Measurements from ENCODE around the gene SLX9. TPM values are rescaled to one million over a fixed set of nuclear protein-coding genes. Genes with fewer than 3 reads are reported as not detected.

The SLX9 gene
- polyA plus RNA-seq, 1 donor = 19.4 TPM

DNA sequence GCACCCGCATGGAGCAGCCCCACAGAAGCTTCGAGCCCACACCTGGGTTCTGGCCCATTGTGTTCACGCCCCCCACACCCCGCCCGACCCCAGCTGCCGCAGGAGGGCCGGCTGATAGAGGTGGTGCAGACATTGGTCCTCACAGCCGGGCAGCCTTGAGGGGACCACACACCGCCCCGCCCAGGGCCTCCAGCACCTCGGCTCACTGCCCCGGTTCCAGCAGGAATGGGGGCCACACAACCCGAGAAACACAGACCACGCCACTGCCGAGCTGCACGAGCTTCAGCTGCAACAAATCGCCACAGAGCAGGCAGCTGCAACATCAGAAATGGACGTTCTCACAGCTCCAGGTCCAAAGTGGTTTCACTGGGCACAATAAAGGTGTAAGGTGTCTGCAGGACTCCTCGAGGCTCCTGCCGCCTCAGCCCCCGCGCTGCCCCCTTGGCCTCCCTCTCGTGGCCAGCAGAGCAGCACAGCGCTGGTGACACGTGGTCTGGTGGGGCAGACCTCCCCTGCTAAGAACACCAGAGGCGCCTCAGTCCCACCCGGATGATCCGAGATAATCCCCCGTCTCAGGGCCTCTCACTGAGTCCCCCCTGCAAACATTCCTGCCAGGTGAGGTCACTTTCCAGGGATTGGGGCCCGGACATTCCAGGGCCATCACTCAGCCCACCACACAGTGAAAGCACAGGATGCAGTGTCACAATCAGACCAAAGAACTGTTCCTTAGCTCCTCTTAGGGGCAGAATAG, 72.3 kb downstream of the SLX9 start:
- Histone ChIP-seq H3K27ac (ENCODE audit: low read length) (peak overlapping the region; percentile 89), H3K27me3 (ENCODE audit: control insufficient read depth, insufficient read depth, low read length) (peaks cover 2% of the 10 kb centered on the region), H3K4me1 (ENCODE audit: control insufficient read depth, insufficient read depth, low read length) (peaks cover 29% of the 10 kb centered on the region), H3K9me3 (ENCODE audit: control insufficient read depth, low read depth, low read length) (peaks cover 5% of the 10 kb centered on the region), H3K4me3 (ENCODE audit: low read length) (no peak overlapping the region), H3K36me3 (ENCODE audit: control insufficient read depth, insufficient read depth, low read length) (no peaks in the 10 kb centered on the region)
- peak; percentile 82 to 89 for DNase-seq
- WGBS (ENCODE audit: insufficient coverage, low lambda C conversion rate) = no CpG with 5 or more reads among the region's 30 CpGs

DNA sequence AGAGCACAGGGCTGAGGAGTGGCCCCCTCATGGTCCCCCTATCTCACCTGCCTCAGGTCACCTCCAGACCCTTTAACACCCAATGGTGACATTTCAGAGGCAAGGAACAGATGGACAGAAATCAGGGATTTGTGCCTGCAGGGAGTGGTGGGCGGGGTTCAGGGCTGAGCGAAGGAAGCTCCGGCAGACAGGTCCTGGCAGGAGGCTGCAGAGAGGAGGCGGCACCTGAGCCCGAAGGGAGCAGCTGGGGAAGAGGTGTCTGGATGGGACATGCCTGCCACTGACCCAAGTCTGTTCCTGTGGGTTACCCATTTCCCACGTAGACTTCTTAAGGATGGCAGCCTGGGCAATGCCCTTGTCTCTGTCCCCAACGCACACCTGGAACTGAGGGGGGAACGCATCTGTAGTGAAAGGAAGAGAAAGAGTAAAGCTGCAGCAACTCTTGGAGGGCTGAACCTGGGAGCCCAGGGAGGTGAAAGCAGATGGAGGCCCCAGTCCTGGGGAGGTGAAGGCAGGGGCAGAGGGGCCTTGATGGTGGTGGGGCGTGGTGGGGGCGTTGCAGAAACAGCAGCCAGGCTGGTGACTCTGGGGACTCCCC, 72.9 kb downstream of the SLX9 start:
- peaks cover 29% of the 10 kb centered on the region for H3K4me1 ChIP-seq (ENCODE audit: control insufficient read depth, insufficient read depth, low read length)
- peaks cover 7% of the 10 kb centered on the region for H3K27me3 ChIP-seq (ENCODE audit: control insufficient read depth, insufficient read depth, low read length)
- peak in 1 of 2 donors; percentile 70 for DNase-seq
- no peaks in the 10 kb centered on the region for H3K36me3 ChIP-seq (ENCODE audit: control insufficient read depth, insufficient read depth, low read length)
- peak overlapping the region; percentile 89 for H3K27ac ChIP-seq (ENCODE audit: low read length)
- WGBS (ENCODE audit: insufficient coverage, low lambda C conversion rate) = no CpG with 5 or more reads among the region's 10 CpGs
- H3K4me3 ChIP-seq (ENCODE audit: low read length) = no peak overlapping the region
- H3K9me3 ChIP-seq (ENCODE audit: control insufficient read depth, low read depth, low read length) = peaks cover 5% of the 10 kb centered on the region

DNA sequence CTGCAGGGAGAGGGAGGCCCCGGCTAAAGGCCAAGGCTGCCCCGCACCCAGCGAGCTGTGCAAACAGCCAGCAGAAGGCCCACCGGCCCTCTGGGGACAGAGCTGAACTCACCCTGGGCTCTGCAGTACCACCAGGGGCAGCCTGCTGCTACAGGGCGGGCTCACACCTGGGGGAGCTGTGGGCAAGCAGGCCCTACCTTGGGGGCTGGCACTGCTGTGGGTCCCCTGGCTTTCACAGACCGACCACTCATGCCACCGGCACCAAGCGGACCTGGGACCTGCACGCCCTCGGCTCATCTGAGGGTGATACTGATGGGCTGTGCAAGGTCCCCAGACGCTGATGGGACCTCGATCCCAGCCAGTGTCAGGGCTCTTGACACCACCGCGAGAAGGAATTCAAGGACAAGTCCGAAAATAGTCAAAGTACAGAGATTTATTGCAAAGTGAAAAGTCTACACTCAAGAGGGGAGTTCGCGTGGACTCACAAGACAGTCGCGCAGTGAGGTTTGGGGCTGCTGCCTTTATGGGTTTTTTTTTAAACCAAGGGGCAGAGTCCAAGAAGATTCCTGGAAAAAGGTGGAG, 73.5 kb downstream of the SLX9 start:
- no peaks in the 10 kb centered on the region for H3K36me3 ChIP-seq (ENCODE audit: control insufficient read depth, insufficient read depth, low read length)
- peaks cover 5% of the 10 kb centered on the region for H3K9me3 ChIP-seq (ENCODE audit: control insufficient read depth, low read depth, low read length)
- WGBS (ENCODE audit: insufficient coverage, low lambda C conversion rate) = 40% methylated on average over 1 of the region's 19 CpGs
- DNase-seq = peak; percentile 67 to 83
- peaks cover 11% of the 10 kb centered on the region for H3K27me3 ChIP-seq (ENCODE audit: control insufficient read depth, insufficient read depth, low read length)
- H3K27ac ChIP-seq (ENCODE audit: low read length) = peak overlapping the region; percentile 89
- peaks cover 29% of the 10 kb centered on the region for H3K4me1 ChIP-seq (ENCODE audit: control insufficient read depth, insufficient read depth, low read length)
- H3K4me3 ChIP-seq (ENCODE audit: low read length) = no peak overlapping the region

DNA sequence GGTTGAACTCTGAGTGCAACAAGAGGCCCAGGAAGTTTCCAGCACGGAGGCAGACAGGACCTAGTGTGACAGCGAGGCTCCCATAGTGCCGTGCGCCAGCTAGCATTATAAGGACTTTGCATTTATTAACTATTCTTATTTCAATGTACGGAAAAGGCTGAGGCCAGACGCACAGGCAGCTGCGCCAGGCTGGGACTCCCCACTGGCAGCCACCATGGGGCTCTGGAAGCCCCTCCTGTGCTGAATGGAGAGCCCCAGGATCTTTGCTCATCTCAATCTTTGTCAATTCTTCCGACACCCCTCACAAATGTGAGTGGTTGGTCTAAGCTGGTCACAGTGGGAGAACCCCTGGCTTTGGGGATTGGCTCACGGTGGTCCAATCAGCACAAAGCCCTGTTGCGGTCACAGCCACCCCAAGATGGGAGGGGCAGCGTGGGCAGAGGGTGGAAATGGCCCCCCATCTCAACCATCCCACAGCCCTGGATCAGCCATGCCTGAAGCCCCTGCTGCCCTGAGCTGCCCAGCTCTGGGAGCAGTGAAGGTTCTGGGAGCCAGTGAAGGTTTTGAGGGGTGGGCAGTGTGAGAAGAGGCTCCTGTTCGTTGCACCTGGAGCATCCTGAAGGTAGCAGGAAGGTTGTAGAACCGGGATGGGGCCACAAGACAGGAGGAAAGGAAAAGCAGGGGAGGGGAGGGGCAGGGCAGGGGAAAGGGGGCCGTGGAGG, 75.1 kb downstream of the SLX9 start:
- WGBS (ENCODE audit: insufficient coverage, low lambda C conversion rate) = 86% methylated on average over 1 of the region's 14 CpGs
- DNase-seq = no peak
- Histone ChIP-seq H3K4me1 (ENCODE audit: control insufficient read depth, insufficient read depth, low read length) (peaks cover 29% of the 10 kb centered on the region), H3K36me3 (ENCODE audit: control insufficient read depth, insufficient read depth, low read length) (no peaks in the 10 kb centered on the region), H3K4me3 (ENCODE audit: low read length) (no peak overlapping the region), H3K27me3 (ENCODE audit: control insufficient read depth, insufficient read depth, low read length) (peaks cover 19% of the 10 kb centered on the region), H3K9me3 (ENCODE audit: control insufficient read depth, low read depth, low read length) (peaks cover 5% of the 10 kb centered on the region), H3K27ac (ENCODE audit: low read length) (no peak overlapping the region)

DNA sequence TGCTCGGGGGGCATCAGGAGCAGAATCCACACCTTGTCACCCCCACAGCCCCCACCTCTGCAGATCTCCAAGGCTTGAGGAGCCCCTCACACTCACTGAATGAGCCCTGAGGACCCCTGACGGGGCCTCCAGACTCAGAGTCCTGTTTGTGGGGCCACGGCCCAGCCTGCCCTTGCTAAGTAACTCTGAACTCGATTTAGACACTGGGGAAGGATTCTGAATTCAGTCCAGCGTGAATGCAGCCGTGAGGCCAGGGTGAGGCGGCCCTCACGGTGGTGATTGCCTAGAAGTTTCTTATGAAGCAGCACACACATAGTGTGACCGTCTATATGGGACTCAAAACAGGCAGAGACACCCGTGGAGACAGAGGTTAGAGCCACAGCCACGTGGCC, 75.6 kb downstream of the SLX9 start:
- Histone ChIP-seq H3K9me3 (ENCODE audit: control insufficient read depth, low read depth, low read length) (peaks cover 5% of the 10 kb centered on the region), H3K4me1 (ENCODE audit: control insufficient read depth, insufficient read depth, low read length) (peaks cover 29% of the 10 kb centered on the region), H3K36me3 (ENCODE audit: control insufficient read depth, insufficient read depth, low read length) (no peaks in the 10 kb centered on the region), H3K4me3 (ENCODE audit: low read length) (no peak overlapping the region), H3K27me3 (ENCODE audit: control insufficient read depth, insufficient read depth, low read length) (peaks cover 21% of the 10 kb centered on the region), H3K27ac (ENCODE audit: low read length) (no peak overlapping the region)
- no CpG with 5 or more reads among the region's 11 CpGs for WGBS (ENCODE audit: insufficient coverage, low lambda C conversion rate)
- DNase-seq = no peak

DNA sequence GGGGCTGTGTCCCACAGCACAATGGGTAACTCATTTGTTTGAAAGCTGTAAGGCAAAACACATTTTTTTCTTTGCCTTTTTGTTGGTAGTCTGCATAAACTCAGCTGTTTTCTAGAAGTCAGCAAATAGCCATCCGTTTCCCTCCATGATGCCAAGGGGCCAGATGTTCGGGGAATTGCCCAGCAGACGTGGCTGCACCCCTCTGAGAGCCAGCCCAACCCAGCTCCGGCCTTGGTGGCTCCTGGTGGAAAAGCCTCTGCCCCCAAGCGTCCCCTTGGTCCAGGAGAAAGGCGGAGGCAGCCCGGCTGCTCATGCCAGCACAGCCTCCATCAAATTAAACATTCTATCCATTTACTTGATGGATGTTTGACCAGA, 76.2 kb downstream of the SLX9 start:
- H3K4me3 ChIP-seq (ENCODE audit: low read length) = no peak overlapping the region
- H3K36me3 ChIP-seq (ENCODE audit: control insufficient read depth, insufficient read depth, low read length) = no peaks in the 10 kb centered on the region
- no peak overlapping the region for H3K27ac ChIP-seq (ENCODE audit: low read length)
- DNase-seq = no peak
- H3K4me1 ChIP-seq (ENCODE audit: control insufficient read depth, insufficient read depth, low read length) = peaks cover 29% of the 10 kb centered on the region
- H3K9me3 ChIP-seq (ENCODE audit: control insufficient read depth, low read depth, low read length) = peaks cover 5% of the 10 kb centered on the region
- H3K27me3 ChIP-seq (ENCODE audit: control insufficient read depth, insufficient read depth, low read length) = peaks cover 21% of the 10 kb centered on the region
- WGBS (ENCODE audit: insufficient coverage, low lambda C conversion rate) = 57% methylated on average over 1 of the region's 7 CpGs

DNA sequence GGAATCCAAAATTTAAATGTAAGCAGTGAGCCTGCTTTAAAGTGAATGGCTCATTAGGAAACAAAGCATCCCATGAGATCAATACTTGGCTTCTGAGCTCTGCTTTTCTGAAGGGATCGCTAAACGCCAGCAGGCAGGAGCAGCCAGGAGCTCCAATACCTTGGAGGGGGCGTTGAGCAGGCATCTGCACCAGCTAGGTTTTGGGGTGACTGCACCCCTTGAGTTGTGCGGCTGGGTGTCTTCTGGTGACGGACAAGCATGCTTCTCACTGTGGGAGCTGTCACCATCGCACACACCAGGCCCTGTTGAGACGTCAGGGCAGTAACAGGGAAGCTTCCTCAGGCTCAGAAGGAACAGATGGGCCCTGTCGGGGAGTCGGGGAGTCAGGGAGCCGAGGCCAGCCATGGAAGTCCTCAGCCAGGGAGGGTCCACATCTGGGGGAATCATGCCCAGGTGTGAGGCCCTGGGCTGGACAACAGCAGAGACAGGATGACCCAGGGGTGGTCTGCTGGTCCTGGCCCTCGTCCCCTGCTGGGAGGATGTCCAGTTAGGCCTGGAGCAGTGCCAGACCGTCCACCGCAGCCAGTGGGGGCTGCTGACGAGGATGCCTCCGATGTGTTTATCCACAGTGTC, 76.7 kb downstream of the SLX9 start:
- no CpG with 5 or more reads among the region's 15 CpGs for WGBS (ENCODE audit: insufficient coverage, low lambda C conversion rate)
- Histone ChIP-seq H3K4me3 (ENCODE audit: low read length) (no peak overlapping the region), H3K36me3 (ENCODE audit: control insufficient read depth, insufficient read depth, low read length) (no peaks in the 10 kb centered on the region), H3K27me3 (ENCODE audit: control insufficient read depth, insufficient read depth, low read length) (peaks cover 21% of the 10 kb centered on the region), H3K27ac (ENCODE audit: low read length) (no peak overlapping the region), H3K4me1 (ENCODE audit: control insufficient read depth, insufficient read depth, low read length) (peaks cover 29% of the 10 kb centered on the region), H3K9me3 (ENCODE audit: control insufficient read depth, low read depth, low read length) (peaks cover under 1% of the 10 kb centered on the region)
- DNase-seq = no peak

DNA sequence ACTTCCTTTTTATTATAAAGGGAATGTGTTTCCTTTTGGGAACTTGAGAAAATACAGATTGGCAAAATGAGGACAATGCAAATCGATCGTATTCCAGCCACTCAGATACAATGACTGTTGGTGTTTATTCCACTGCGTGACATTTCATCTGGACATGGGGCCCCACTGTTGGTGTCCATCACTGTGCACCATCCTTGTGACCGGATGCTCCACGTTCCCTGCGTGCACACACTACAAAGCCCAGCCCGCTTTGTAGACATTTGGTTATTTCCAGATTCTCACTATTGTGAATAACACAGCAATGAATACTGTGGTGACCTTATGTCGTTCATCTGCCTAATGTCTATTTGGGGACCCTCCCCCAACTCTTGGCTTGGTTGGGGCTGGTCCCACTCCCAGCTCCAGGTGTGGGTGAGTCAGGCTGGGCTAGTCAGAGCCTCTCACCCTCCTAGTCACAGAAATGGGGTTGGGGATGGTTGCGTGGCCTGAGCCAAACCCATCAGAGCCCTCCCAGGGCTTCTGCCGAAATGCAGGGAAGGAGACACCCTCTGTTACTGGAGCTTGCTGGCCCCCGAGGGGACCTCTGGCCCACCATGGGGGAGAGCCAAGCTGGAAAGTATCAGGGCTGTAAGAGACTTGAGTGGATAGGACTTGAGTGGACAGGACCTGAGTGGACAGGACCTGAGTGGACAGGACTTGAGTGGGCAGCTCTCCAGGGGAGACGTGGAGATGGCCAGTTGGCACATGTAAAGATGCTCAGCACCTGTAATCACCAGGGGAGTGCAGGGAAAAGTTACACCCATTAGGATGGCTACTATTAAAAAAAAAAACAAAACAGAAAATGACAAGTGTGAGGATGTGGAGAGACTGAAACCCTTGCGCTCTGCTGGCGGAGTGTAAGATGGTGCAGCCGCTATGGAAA, 77.5 kb downstream of the SLX9 start:
- H3K27ac ChIP-seq (ENCODE audit: low read length) = no peak overlapping the region
- WGBS (ENCODE audit: insufficient coverage, low lambda C conversion rate) = 100% methylated on average over 1 of the region's 15 CpGs
- no peaks in the 10 kb centered on the region for H3K9me3 ChIP-seq (ENCODE audit: control insufficient read depth, low read depth, low read length)
- H3K4me3 ChIP-seq (ENCODE audit: low read length) = no peak overlapping the region
- no peaks in the 10 kb centered on the region for H3K36me3 ChIP-seq (ENCODE audit: control insufficient read depth, insufficient read depth, low read length)
- H3K4me1 ChIP-seq (ENCODE audit: control insufficient read depth, insufficient read depth, low read length) = peaks cover 23% of the 10 kb centered on the region
- DNase-seq = no peak
- peaks cover 21% of the 10 kb centered on the region for H3K27me3 ChIP-seq (ENCODE audit: control insufficient read depth, insufficient read depth, low read length)

DNA sequence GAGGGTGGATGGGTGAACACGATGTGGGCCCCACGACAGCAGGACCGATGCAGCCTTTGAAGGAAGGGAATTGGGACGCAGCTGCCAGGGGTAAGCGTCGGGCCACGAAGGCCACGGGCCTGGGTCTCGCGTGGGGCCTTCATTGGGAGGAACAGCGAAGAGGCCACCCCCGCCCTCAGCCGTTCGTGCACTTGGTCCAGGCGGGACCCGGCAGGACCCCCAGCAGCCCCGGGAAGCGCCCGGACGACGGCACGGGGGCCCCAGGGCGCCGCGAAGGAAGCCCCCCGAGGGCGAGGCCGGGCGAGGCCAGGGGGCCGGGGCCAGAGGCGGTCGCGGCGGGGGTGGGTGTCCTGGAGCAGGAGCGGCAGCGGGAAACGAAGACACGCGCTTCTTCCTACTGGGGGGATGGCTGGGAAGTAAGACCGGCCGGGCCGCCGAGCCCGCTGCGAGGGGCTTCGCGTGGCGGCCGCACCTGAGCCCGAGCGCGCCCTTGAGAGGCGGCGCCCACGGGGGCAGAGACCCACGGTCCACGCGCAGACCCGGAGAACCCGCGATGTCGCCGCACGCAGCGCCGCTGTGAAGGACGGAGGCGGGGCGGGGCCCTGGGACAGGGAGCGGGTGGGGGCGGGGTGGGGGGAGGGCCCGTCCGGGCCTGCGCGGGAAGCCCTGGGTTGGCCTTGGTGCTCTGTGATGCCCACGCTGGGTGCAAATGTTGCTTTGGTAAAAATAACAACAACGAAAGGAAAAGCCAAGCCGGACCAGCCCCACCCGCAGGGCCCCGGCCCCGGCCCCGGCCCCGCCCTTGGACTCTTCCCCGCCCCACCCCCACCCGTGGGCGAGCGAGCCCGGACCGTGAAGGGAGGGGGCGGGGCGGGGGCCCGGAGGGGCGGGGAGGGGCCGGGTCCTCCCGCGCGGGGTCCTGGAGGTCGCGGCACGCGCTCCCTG, 78.6 kb downstream of the SLX9 start:
- WGBS (ENCODE audit: insufficient coverage, low lambda C conversion rate) = no CpG with 5 or more reads among the region's 101 CpGs
- H3K27ac ChIP-seq (ENCODE audit: low read length) = no peak overlapping the region

More for the DNA sequence above, 78.6 kb downstream of the SLX9 start:
- peaks cover 12% of the 10 kb centered on the region for H3K4me1 ChIP-seq (ENCODE audit: control insufficient read depth, insufficient read depth, low read length)
- no peaks in the 10 kb centered on the region for H3K36me3 ChIP-seq (ENCODE audit: control insufficient read depth, insufficient read depth, low read length)
- H3K27me3 ChIP-seq (ENCODE audit: control insufficient read depth, insufficient read depth, low read length) = peaks cover 21% of the 10 kb centered on the region
- H3K4me3 ChIP-seq (ENCODE audit: low read length) = no peak overlapping the region
- H3K9me3 ChIP-seq (ENCODE audit: control insufficient read depth, low read depth, low read length) = no peaks in the 10 kb centered on the region
- DNase-seq = no peak
